HG03175 (cell line): ENCODE data around the gene CHRNA5.

Source experiments
- ATAC-seq: cut with Tn5 transposase; IDR thresholded peaks from one replicate; pipeline ENCODE4 v1.9.1; 2021; ENCODE audit warnings: mild to moderate bottlenecking, moderate library complexity; ENCODE audit not compliant: unreplicated experiment

CHRNA5 gene

DNA sequence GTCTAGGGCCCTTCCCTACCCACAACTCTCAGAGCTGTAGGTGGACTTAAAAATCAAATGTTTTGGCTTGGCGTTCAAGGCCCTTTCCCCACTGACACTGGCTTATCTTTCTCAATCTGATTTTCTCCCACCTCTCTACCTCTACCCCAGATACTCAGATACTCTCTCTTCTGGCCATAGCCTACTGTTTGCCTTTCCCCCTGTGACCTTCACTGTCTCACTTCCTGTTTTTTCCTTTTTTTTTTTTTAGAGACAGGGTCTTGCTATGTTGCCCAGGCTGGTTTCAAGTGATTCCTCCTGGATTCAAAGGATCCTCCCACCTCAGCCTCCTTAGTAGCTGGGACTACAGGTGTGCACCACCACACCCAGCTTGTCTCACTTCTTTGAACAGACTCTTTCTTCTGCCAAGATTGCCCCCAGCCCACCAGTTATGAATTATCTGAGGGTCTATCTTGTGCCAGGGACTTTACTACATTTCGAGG is 71.1 kb downstream of the CHRNA5 start:
- no peak for ATAC-seq

DNA sequence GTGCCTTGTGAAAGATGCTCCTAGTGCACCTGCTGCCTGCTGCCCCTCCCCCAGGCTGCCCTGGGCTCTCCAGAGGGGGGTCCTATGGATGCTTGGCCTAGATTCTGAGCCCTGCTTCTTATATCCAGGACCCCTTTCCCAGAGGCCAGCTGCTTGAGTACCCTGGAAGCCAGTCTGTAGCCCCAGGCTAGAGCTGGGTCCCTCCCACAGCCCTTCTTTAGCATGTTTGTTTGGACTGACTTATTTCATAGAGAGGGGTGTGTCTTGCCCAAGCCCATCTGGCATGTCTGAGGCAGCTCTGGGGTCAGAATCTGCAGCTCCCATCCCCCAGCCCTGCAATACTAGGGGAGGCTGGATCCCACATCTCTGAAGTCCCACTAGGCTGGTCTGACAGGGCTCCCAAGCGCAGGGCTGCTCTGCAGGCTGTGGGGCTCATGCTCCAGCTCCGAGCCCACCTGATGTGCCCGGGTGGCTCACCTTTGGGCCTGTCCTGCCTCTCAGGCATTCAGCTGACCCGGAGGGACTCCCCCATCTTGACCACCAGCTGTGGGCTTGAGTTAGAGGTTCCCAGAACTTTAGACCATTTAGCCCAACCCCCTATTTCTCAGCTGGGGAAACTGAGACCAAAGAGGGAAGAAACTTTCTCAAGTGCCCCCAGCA is 72.6 kb downstream of the CHRNA5 start:
- no peak for ATAC-seq

DNA sequence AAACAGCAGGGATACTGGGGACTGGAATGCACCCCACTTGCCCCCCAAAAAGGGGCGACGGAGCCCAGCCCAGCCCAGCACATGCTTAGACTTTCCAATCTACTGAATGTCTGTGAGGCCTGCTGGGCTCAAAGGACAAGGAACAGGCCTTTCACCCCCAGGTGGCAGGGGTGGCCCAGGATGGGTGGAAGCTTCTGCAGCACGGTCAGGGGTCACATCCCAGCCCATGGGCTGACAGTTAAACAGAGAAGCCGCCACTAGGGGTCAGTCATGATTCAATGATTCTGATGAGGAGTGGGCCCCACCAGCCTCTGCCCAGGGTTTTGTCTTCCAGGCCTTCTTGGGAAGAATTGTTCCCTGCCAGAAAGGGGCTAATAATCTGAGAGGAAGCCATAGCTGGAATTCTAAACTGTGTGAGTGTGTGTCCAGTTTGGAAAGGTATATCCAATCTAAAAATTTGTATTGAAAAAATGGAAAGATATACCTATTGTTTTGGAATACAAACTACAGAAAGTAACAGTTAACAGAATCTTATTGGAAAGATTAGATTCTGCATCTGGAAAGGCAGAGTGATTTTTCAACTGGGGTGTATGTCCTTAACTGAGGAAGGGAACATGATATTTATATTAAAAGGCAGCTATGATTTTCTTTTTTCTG is 73.5 kb downstream of the CHRNA5 start:
- no peak for ATAC-seq

DNA sequence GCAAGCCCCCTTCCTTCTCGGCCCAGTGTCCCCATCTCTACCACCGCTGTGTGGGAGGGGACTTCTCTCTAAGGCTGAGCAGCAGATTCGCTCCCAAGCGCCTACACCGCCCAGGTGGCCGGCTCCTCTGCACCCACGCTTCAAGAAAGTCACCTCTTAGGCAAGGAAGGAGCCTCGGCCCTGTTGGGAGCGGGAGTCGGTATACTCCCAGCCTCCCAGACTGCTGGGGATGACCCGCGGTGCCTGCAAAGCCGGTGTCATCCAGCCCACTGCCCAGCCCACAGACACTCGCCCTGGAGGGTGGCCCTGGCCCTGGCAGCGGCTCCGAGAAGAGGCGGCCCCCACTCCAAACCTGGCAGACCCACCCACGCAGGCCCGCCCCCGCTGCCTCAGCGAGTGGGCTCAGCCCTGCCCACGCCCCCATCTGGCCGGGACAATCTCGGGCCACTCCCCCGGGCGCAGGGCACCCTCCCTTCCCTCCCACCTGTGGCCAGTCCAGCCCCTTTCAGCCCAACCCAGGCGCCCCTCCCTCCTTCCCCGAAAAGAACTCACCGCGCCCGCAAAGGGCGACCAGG is 75.3 kb downstream of the CHRNA5 start:
- no peak for ATAC-seq

DNA sequence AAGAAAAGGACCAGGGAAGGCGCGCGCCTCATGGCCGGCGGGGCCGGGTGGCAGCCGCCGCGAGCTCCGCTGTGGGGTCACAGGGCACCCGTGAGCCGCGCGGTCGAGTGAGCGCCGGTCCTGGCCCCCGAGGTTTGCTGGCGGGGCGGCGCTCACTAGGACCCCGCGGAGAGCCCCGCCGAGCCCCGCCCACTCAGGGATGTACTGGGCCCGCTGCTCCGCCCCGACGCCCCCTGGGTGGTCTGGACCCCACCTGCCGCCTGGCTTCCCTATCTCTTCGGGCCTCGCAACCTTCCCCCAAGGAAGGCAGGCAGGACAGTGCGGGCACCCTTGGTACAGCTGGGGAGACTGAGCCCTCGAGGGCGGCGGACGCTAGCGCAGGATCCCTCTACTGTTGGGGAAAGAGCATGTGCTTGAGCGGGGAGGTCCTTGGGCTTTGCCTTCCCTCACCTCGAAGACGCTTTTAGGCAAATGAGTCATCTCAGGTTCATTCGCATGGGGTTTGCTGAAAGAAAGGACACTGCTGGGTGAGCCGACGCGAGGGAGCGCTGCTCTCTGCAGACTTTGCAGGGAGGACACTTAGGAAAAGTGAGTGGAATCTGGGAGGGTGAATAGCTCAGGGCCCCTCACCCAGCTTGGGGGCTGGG is 75.9 kb downstream of the CHRNA5 start, which contains the start of gene CHRNB4:
Gene CHRNB4 (minus strand): TSS at position 109 of the 647 bp plus-strand sequence. CDS start 77 bp downstream, at position 32.
- ATAC-seq: no peak

DNA sequence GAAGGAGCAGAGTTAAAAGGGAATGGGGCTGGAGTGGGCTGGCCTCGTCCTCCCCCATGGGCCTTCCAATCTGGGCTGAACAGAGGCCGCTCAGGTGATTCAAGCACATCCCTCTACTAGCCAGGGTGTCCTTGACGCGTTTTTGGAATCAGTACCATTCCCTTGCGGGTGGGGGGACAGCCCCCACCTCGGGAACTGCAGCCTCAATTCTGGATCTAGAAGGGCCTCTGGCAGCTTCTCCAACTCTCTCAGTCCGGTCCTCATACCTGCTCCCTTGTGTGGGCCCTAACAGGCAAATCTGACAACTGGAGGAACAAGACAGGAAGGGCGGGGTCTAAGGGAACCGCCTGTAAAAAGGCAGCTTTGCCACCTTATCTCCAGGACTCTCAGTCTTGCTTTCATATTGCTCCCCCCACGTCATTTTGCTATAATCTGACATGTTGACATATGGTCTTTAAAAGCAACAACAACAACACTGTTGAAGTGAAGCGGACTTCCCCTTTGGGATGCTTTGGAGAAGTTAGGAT is 76.5 kb downstream of the CHRNA5 start:
- no peak for ATAC-seq

DNA sequence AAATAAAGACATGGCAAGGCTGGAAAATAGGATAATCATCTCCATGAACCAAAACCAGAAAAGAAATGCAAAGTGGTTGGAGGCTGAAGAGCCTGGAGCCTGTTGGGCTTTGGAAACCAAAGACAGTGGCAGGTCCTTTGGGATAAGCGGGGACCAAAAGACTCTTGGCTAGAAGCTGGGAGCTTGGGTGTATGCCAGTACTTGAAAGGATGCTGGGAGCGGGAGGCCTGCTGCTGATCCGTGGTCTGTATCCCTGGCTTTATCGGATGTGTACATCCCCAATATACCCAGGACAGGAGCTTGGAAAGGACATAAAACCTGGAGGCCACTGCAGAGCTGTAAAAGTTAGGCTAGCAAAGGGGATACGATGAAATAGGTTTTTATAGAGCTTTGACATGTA is 77.0 kb downstream of the CHRNA5 start:
- no peak for ATAC-seq
